Measurements from ENCODE around the gene CASKIN1. TPM values are rescaled to one million over a fixed set of nuclear protein-coding genes. Genes with fewer than 3 reads are reported as not detected.

CASKIN1 gene
- total RNA-seq, 2 donors from 2014 or later, result 8.2 to 9.7 TPM

DNA sequence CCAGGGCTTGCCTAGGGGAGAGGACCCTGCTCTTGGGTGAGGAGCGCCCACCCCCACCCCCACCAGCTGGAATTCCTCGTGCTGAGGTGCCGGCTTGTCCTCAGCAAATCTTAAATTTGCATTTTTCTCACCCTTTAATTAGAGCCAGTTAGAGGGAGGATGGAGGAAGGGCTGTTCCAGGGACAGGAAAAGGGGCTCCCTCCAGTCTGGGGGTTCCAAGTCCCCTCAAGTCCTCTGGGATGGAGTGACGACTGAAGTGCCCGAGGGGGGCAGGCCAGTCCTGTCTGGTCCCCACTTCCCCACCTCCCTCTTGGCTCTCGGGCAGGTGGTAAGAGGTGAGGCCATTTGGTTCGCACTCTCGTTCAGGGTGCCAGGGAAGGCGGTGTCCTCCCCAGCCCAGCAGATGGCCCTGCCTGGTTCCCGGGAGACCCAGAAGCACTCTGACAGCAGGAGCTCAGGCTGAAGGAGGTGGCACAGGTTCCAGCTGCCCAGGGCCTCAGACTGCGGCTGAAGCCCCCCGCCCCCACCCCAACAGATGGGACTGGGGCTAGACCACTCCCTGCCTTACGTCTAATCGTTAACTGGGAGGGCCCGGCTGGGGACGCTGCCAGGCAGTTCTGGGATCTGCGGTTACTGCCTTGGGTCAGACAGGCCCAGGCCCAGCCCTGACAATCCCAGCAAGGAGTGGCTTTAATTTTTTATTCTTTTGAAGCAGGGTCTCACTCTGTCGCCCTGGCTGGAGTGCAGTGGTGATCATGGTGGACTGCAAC is 45.8 kb downstream of the CASKIN1 start:
- Histone ChIP-seq H3K4me3 (ENCODE audit: low read length) (peak overlapping the region; percentile 98), H3K9ac (ENCODE audit: extremely low read depth, low read length, poor library complexity, severe bottlenecking) (no peak overlapping the region)

GRCh38 chr16:2149630-2150417 is 46.6 kb downstream of the CASKIN1 start:
- H3K36me3 Mint-ChIP-seq (ENCODE audit: low read depth), result peaks cover 28% of the 10 kb centered on the region
- H3K27ac ChIP-seq (ENCODE audit: low read depth, low read length), result no peak overlapping the region
- H3K4me1 ChIP-seq (ENCODE audit: control insufficient read depth, insufficient read depth, low read length), result peaks cover 23% of the 10 kb centered on the region
- peaks cover 35% of the 10 kb centered on the region for H3K36me3 ChIP-seq (ENCODE audit: control insufficient read depth, insufficient read depth, low read length)
- peak overlapping the region; percentile 73 for H3K4me3 ChIP-seq (ENCODE audit: low read length)
- H3K9me3 Mint-ChIP-seq, result no peaks in the 10 kb centered on the region
- peak overlapping the region; percentile 39 for H3K27ac Mint-ChIP-seq
- peak overlapping the region; percentile 54 for H3K4me3 Mint-ChIP-seq
- DNase-seq, result peak; percentile 82
- no peak for TF ChIP-seq CTCF (conservative IDR thresholded peaks at IDR 0.05)
- WGBS, 2 experiments (ENCODE audit: insufficient coverage in 1 of 2, insufficient read length in 1 of 2), result 29 to 44% methylated on average over 15 to 24 of the region's 24 CpGs
- H3K9me3 ChIP-seq (ENCODE audit: control insufficient read depth, low read length), result no peaks in the 10 kb centered on the region
- peaks cover 24% of the 10 kb centered on the region for H3K4me1 Mint-ChIP-seq
- peak overlapping the region; percentile 30 for H3K9ac ChIP-seq (ENCODE audit: extremely low read depth, low read length, poor library complexity, severe bottlenecking)
- no peaks in the 10 kb centered on the region for H3K27me3 ChIP-seq (ENCODE audit: control insufficient read depth, insufficient read depth, low read length, poor library complexity, severe bottlenecking)
- peaks cover 11% of the 10 kb centered on the region for H3K27me3 Mint-ChIP-seq (ENCODE audit: insufficient read depth)

More for the DNA sequence above, 45.8 kb downstream of the CASKIN1 start:
- Mint-ChIP-seq H3K4me1 (peaks cover 24% of the 10 kb centered on the region), H3K36me3 (ENCODE audit: low read depth) (peaks cover 28% of the 10 kb centered on the region), H3K4me3 (peak overlapping the region; percentile 98), H3K27ac (peak overlapping the region; percentile 82), H3K27me3 (ENCODE audit: insufficient read depth) (peaks cover 8% of the 10 kb centered on the region), H3K9me3 (no peaks in the 10 kb centered on the region)
- Histone ChIP-seq H3K9me3 (ENCODE audit: control insufficient read depth, low read length) (no peaks in the 10 kb centered on the region), H3K27ac (ENCODE audit: low read depth, low read length) (no peak overlapping the region), H3K36me3 (ENCODE audit: control insufficient read depth, insufficient read depth, low read length) (peaks cover 35% of the 10 kb centered on the region), H3K27me3 (ENCODE audit: control insufficient read depth, insufficient read depth, low read length, poor library complexity, severe bottlenecking) (no peaks in the 10 kb centered on the region), H3K4me1 (ENCODE audit: control insufficient read depth, insufficient read depth, low read length) (peaks cover 23% of the 10 kb centered on the region)
- 25 to 28% methylated on average over 11 to 17 of the region's 18 CpGs for WGBS, 2 experiments (ENCODE audit: insufficient coverage in 1 of 2, insufficient read length in 1 of 2)
- DNase-seq, result peak; percentile 90
- peak; percentile 33 for TF ChIP-seq CTCF (conservative IDR thresholded peaks at IDR 0.05)

- Mint-ChIP-seq H3K36me3 (ENCODE audit: low read depth) (peaks cover 19% of the 10 kb centered on the region), H3K4me3 (peak overlapping the region; percentile 54), H3K27me3 (ENCODE audit: insufficient read depth) (peaks cover 12% of the 10 kb centered on the region), H3K9me3 (no peaks in the 10 kb centered on the region), H3K4me1 (peaks cover 24% of the 10 kb centered on the region), H3K27ac (no peak overlapping the region)
- H3K36me3 ChIP-seq (ENCODE audit: control insufficient read depth, insufficient read depth, low read length), result peaks cover 26% of the 10 kb centered on the region
- no peak overlapping the region for H3K27ac ChIP-seq (ENCODE audit: low read depth, low read length)
- no peaks in the 10 kb centered on the region for H3K27me3 ChIP-seq (ENCODE audit: control insufficient read depth, insufficient read depth, low read length, poor library complexity, severe bottlenecking)
- peak overlapping the region; percentile 73 for H3K4me3 ChIP-seq (ENCODE audit: low read length)
- WGBS, 2 experiments (ENCODE audit: insufficient coverage in 1 of 2, insufficient read length in 1 of 2), result 1 to 3% methylated on average over 23 to 60 of the region's 62 CpGs
- H3K9me3 ChIP-seq (ENCODE audit: control insufficient read depth, low read length), result no peaks in the 10 kb centered on the region
- H3K9ac ChIP-seq (ENCODE audit: extremely low read depth, low read length, poor library complexity, severe bottlenecking), result peak overlapping the region; percentile 30
- peak; percentile 28 for TF ChIP-seq CTCF (conservative IDR thresholded peaks at IDR 0.05)
- peak; percentile 76 for DNase-seq
- peaks cover 23% of the 10 kb centered on the region for H3K4me1 ChIP-seq (ENCODE audit: control insufficient read depth, insufficient read depth, low read length)
Measured at GRCh38 chr16:2148714-2149629, 47.4 kb downstream of the CASKIN1 start.
